ENCODE data around the gene RPL27.

DNA sequence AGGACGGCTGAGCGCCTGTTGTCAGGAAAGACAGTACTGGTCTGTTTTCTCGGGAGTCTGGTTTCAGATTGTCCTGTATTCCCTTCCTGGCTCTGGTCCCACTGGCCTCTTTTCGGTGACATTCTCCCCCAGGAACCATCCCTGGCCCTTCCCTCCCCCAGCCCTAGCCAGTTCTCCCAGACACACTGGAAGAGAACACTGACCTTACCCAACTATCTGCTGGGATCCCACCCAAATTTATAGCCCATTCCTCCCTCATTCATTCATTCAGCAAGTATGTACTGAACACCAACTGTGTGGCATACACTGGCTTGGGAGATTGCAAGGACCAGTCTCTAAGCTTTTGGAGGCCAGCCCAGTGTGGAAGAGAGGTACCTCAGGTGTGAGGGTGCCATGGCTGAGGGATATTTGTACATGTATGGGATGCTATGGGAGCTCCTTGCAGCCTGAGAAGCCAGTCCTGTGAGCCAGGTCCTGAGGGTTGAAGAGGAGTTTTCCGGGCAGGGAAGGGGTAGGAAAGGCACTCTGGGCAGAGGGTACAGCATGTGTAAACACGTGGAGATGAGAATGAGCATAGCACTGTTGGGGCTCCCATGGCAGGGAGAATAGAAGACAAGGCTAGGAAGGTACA, 32.0 kb downstream of the RPL27 start:
- TF ChIP-seq, protein P1, sequence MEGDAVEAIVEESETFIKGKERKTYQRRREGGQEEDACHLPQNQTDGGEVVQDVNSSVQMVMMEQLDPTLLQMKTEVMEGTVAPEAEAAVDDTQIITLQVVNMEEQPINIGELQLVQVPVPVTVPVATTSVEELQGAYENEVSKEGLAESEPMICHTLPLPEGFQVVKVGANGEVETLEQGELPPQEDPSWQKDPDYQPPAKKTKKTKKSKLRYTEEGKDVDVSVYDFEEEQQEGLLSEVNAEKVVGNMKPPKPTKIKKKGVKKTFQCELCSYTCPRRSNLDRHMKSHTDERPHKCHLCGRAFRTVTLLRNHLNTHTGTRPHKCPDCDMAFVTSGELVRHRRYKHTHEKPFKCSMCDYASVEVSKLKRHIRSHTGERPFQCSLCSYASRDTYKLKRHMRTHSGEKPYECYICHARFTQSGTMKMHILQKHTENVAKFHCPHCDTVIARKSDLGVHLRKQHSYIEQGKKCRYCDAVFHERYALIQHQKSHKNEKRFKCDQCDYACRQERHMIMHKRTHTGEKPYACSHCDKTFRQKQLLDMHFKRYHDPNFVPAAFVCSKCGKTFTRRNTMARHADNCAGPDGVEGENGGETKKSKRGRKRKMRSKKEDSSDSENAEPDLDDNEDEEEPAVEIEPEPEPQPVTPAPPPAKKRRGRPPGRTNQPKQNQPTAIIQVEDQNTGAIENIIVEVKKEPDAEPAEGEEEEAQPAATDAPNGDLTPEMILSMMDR (IDR thresholded peaks at IDR 0.05): no peak
- TF ChIP-seq POLR2AphosphoS5 (IDR thresholded peaks at IDR 0.05) (no peak), POLR2A (IDR thresholded peaks at IDR 0.05) (no peak)
